ENCODE results near the gene INPP1. TPM values are rescaled to one million over a fixed set of nuclear protein-coding genes. Genes with fewer than 3 reads are reported as not detected.

The INPP1 gene
- total RNA-seq, 2 experiments from 2014 or later, result 14.7 to 16.1 TPM

Other genes with a start within 250 kb of the INPP1 start
- gene HIBCH, start 23.8 kb upstream of the INPP1 start, total RNA-seq, result 10 to 100 TPM; 26.6 to 30.3 TPM
- 10 to 100 TPM; 55.9 to 58.7 TPM for gene MFSD6, start 64.8 kb downstream of the INPP1 start, total RNA-seq
- 10 to 100 TPM; 15.1 to 16.0 TPM for gene NEMP2, start 191.1 kb downstream of the INPP1 start, total RNA-seq